HG03095 (cell line): ENCODE measurements around the gene DDX56.
"Not testable (repeated sequence)": the region's sequence is repeated elsewhere in the genome, so short reads cannot be mapped to it uniquely, and the experiment has no call there.

ENCODE experiments used
- ATAC-seq: cut with Tn5 transposase; IDR thresholded peaks from one replicate; pipeline ENCODE4 v1.9.1; 2021; ENCODE audit warnings: moderate library complexity; ENCODE audit not compliant: unreplicated experiment

Gene DDX56

DNA sequence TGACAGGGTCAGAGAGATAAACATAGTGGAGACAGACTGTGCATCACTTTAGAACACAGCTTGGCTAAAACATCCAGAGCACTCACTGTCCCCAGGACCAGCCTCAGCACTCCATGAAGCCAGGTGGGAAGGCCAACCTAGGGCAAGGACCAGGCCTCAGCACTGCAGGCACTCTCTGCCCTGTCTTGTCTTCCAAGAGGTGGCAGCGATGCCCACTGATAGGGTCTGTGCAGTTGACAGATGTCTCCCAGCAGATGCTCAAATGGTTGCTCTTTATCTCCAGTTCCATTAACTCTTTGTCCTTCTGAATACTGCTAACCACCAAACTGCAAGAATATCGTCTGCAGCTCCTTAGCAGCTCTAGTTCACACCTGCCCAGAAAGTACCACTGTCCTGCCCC is 9.1 kb downstream of the DDX56 start:
- ATAC-seq: no peak

DNA sequence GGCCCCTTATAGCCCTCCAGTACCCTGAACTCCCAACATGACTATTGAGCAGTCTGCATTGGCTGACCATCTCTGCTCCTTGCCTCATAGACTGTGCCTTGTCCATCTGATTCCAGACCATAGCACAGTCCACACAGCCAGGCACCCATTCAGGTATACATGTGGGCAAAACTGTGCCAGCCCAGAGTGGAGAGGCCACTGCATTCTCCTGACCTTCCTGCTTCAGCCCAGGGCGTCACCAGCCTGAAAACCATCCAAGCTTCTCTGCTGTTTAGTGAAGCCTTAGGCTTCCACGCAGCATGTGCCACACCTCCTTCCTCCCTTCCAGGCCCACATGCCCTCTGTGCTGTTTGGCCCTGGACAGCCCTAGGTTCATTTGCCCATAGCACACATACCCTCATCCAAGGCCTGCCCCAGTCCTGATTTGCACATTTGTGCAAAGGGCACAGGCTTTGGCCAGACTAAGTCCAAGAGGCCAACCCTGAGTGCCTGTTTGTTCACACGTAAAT is 10.5 kb downstream of the DDX56 start:
- no peak for ATAC-seq

DNA sequence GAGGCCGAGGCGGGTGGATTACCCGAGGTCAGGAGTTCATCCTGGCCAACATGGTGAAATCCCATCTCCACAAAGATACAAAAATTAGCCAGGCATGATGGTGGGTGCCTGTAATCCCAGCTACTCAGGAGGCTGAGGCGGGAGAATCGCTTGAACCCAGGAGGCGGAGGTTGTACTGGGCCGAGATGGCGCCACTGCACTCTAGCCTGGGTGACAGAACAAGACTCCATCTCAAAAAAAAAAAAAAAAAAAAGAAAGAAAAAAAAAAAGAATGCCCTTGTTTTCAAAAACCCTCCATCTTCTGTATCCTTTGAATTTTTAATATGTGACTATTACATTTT is 11.1 kb downstream of the DDX56 start:
- ATAC-seq: not testable (repeated sequence)

DNA sequence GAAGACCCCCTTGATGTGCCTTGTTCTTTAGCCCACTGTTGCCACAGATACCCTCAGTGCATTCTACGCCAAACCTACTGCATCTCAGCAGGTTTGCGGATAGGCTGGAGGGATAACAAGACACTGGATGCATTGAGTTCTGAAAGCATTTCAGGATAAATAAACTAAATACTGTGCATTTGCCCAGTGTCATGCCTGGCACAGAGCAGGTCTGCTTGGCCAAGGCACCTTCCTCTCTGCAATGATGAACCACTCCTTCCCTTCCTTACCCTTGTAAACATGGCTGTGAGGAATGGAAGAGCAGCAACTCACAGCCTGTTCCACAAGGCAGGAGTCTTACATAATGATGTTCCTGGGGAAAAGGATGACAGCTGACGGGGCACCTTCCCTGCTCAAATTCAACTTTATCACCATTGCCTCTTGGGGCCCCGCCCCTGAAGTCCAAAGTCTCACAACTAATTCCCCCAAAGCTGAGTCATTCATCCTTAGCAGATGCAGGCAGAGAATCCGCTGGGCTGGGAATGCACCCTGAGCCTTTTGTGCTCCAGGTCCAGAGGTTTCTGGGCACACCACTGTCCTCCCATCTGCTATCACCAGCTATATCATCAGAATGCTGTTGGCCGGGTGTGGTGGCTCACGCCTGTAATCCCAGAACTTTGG is 11.6 kb downstream of the DDX56 start:
- ATAC-seq: no peak

DNA sequence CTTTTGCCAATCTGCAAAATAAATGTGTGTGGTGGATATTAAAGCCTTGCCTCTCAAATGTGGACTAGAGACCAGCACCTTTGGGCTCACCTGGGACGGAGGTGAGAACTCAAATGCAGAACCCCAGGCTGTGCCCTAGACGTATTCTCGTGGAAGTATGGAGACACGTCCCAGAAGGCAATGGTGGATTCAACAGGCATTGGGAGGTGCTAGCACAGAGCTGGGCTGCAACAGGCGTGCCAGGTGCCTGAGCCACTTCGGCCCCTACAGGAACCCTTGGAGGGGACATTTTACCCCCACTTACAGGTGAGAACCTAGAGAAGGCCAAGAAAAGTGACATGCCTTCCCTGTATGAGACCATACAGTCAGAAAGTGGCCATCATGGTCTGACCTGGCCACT is 12.2 kb downstream of the DDX56 start:
- ATAC-seq: no peak

DNA sequence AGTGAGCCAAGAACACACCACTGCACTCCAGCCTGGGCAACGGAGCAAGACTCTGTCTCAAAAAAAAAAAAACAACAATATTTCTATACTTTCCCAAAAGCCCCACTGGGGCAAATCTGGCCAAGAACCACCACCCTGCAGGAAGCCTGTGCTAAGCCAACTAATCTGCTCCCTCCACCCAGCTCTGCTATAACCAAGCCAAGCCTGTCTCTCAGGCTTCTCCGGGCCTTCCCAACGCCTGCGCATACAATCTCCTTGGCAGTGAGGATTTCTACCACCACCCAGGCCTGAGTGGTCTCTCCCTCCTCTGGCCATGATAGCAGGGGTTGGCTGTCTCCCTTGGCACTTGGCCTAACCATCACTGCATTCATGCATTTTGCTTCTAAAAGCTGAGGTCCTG is 14.2 kb downstream of the DDX56 start:
- no peak for ATAC-seq

DNA sequence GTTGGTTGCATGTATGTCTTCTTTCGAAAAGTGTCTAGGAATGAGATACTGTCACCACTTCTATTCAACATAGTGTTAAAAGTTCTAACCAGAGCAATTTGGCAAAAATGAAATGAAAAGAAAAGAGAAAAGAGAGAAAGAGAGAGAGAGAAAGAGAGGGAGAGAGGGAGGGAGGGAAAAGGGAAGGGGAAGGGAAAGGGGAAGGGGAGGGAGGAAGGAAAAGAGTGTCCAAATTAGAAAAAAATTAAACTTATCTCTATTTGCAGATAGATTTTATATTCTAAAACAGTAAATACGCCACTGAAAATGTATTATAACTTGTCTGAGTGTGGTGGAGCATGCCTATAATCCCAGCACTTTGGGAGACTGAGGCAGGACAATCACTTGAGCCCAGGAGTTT is 16.2 kb downstream of the DDX56 start:
- no peak for ATAC-seq

DNA sequence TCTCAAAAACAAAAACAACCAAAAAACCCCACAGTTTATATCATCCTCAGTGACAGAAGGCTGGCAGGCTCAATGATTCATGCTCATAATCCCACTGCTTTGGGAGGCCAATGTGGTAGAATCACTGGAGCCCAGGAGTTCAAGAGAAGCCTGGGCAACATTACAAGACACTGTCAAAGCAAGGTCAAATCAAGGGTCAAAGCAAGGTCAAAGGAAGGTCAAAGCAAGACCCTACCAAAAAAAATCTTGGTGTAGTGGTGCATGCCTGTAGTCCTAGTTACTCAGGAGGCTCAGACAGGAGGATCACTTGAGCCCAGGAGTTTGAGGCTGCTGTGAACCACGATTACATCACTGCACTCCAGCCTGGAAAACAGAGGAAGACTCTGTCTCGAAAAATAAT is 18.4 kb downstream of the DDX56 start:
- ATAC-seq: no peak

DNA sequence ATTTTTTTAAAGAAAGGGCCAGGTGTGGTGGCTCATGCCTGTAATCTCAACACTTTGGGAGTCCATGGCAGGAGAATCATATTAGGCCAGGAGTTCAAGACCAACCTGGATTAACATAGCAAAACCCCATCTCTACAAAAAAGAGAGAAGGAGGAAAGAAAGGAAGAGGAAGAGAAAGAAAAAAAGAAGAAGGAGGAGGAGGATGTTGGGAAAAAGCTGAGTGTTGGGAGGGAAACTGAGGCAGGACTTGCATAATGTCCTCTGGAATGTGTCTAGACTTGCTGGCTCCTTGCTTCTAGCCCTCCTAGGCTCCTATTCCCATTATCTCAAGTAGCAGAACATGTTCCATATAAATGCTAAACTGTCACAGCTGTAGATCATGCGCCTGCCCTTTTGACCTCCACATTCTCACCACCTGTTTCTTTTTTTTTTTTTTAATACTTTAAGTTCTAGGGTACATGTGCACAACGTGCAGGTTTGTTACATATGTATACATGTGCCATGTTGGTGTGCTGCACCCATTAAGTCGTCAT is 21.2 kb downstream of the DDX56 start:
- ATAC-seq: not testable (repeated sequence)

DNA sequence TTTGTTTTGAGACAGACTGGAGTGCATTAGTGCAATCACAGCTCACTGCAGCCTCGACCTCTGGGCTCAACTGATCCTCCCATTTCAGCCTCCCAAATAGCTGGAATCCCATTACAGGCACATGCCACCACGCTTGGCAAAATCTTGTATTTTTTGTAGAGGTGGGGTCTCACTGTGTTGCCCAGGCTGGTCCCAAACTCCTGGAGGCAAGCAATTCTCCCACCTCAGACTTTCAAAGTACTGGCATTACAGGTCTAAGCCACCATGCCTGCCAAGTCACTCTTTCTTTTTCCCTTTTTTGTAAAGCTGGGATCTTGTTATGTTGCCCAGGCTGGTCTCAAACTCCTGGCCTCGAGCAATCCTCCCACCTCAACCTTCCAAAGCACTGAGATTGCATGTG is 24.3 kb downstream of the DDX56 start:
- ATAC-seq: no peak

DNA sequence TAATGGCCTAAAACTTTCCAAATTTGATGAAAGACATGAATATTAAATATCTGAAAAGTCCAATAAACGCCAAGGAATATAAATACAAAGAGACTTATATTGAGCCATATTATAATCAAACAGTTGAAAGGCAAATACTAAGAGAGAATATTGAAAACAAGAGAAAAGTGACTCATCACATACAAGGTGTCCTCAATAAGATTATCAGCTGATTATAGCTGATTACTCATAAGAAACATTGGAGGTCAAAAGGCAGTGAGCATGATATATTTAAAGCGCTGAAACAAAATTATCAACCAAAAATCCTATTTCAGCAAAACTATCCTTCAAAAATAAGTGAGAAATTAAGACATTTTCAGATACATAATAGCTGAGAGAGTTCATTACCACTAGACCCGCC is 24.8 kb downstream of the DDX56 start:
- ATAC-seq: no peak

DNA sequence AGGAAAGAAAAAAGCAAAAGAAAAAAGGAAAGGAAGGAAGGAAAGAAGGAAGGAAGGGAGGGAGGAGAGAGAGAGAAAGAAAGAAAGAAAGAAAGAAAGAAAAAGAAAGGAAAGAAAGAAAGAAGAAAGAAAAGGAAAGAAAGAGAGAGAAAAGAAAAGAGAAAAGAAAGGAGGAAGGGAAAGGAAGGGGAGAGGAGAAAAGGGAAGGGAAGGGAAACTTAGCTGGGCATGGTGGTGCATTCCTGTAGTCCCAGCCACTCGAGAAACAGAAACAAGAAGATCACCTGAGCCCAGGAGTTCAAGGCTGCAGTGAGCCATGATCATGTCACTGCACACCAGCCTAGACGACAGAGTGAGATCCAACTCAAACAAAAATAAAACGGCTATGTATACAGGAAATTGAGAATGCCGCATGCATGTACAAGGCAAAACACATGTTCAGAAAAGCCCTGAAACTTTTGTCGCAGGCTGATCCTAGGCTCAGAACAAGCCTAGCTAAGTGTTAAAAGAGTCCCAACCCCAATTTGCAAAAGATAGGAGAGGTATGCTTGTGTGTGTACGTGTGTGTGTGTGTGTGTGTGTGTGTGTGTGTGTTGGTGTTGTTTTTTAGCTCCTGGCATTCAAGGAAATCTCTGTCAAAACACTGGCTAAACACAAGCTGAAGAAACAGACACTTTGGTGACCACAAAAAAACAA is 26.0 kb downstream of the DDX56 start:
- no peak for ATAC-seq

DNA sequence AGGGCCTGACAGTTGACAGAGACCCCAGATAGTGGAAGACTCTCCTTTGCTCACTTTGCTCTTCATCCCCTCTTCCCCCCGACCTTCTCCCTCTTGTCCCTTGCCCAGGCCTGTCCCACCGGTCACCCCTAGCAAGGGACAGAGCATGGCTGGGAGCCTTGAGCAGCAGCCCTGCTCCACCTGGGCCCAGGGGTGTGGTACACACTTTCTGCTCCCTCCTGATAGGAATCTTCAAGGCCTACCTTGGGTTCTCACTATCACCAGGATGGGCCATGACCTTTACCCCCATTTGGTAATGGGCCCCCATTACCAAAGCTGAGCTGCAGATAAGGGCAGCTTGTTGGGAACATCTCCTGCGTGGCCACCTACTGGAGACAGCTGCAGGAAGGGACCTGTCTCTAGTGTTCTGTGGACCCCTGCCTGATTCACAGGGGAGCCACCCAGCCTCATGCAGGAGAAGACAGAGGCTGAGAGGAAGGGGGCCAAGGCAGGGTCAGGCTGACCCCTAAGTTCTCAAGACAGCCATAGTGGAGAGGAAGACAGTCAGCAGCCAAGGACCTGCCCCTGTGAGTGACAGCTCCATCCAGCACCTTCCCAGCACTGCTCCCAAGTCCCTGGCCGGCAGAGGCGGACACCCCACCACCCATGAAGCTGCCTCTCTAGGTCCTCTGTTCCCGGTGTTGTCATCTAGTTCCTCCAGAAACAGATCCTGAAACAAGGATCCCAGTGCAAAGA is 31.7 kb downstream of the DDX56 start:
- ATAC-seq: no peak

DNA sequence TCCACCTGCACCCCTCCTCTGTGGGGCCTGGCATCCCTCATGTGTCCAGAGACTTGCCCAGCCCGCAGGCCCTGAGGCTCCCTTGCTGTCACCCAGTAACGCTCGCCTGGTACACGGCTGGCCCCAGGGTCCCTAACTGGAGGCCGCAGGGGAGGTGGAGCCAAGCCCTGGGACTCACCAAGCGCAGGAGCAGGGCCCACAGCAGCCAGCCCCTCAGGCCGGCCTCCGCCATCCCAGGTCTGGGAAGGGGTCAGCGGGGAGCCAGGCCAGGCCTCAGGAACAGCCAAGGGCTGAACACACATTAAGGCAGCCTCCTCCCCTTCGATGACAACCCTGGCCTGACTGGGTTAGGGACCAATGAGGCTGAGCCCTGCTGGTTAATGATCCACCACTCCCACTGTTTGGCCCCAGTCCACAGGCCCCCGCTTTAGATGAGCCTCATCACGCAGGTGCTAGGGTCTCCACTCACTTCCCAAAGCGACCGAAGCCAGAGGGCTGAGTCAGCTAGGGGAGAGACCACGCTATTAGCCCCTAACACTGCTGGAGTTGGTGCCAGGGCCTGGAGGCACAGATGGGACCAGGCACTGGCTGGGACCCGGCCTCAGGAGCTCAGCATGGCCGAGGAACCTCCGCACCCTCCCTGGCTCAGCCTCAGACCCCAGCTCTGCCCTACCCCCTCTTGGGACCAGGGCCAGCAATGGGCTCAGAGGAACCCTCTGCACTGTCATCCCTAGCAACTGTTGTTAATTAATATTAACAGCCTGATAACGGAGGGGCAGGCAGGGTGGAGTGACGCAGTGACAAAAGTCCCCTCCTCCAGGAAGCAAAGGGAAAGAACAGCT is 32.5 kb downstream of the DDX56 start, which contains the start of gene NPC1L1:
NPC1L1 (minus strand) TSS at position 303 of the 842 bp plus-strand sequence; CDS start at position 232, 71 bp downstream.
- no peak for ATAC-seq

DNA sequence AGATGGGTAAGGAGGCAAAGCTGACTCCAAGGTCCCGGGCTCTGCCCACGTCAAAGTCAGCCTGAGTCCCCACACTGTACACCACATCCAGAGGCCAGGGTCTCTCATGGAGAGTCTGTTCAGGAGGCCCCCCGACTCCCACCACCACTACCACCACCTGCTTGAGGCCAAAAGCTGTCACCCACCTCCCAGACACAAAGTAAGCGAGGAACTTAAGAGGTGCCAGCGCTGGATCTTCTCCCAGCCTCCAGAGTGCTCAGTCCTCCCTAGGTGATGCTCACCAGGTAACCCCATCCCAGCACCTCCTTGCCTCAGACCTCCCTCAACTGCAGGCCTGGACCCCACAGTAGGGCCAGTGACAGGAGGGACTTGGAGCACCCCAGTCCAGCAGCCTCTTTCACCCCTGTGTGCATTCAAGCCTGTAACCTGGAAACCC is 33.1 kb downstream of the DDX56 start:
- ATAC-seq: no peak

DNA sequence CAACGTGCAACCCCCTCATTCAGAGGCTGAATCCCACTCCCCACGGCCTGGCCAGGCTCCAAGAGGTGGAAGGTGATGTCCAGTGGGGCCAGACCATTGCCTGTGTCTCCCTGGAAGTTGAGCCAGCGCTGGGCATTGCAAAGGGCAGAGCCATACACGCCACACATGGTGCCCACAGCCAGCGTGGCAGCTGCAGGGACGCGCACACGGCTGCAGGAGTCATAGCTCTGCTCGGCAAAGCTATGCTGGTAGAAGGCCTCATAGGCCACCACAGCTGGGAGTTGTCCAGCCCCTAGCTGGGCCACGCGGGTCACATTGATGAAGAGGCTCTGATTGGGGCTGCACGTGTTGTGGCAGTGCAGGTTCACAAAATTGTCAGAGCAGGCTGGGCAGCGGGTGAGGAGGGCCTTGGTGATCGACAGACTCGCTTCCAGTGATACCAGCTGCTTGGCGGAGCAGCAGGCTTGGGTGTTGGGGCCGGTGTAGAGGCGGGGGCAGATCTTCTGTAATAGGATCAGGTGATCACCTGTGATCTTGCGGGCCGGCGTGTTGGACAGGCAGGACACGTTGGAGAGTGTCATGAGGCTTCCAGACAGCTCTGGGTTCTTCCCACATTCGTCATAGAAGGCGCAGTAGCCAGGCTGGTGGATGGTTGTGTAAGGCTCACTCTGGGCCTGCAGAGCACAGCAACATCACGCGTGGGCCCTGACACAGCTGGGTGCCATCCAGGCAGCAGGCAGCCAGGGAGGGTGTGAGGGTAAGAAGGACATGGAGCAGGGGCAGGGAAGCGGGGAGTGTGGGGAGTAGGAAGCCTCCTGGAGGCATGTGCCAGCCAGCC is 33.8 kb downstream of the DDX56 start:
- ATAC-seq: no peak

DNA sequence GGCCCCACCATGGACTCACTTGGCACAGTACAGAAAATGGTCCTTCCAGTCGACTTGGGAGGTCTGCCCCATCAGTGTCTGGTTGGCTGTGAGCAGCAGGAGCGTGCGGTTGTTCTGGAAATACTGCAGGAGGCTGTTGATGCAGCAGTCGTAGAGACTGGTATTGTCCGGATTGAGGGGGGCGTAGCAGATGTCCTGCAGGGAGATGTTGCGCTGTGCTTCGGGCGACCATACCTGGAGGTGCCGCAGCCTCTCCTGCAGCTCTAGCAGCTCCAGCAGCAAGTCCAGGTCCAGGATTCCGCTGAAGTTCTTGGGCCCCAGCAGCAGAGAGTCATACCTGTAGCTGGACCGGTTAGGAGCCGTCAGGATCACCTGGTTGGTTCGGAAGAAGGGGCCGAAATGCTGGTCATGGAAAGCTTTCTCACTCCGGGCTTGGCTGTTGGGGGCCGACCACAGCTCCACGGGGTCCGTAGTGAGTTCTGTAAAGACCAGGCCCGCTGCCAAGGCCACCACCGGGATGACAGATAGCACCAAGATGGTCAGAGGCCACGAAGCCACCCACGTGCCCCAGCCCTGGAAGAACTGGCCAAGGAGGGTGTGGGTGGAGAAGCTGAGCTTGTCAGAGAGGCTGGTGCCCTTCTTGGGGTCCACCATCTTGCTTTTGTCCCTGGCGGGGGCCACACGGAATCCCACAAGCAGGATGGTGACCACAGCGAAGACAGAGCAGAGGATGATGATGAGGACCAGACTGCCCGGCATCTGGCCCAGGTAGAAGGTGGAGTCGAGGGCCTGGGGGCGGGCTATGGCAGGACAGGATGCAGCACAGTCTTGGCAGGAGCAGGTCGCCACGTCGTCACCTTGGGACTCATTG is 34.7 kb downstream of the DDX56 start:
- no peak for ATAC-seq

DNA sequence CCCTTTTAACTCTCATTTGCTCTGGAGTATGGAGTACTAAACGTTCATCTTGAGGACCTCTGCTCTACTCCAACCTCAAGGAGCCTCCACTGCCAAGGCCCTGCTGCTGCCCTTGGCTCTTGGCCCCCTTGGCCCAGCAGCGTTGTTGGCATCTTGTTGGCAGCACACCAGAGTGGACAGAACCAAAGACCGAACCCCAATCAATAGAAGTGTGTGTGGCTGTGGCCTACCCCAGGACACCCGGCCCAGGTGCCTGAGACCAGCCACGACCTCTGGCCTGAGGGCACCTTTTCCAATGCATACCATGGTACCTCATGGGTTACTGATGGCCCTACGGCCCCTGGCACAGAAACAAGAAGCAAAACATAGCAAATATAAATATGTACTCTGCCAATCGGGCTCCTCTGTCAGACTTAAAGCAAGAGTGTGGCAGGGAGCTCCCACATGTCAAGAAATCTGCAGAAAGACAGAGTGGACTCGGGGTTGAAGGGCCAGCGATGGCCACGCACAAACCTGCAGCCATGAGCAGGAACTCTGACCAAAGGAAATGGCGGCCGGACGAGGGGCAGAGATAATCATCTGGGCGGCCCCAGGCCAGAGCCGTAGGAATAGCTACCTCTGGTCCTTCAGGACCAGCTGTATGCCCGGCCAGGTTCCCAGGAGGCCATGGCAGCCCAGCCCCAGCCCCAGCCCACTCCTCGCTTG is 35.5 kb downstream of the DDX56 start:
- ATAC-seq: no peak
